Stimulated activated CD8-positive, alpha-beta memory T cell treated with anti-CD3 and anti-CD28 coated beads, Interleukin-15, amount 100 ng/mL, for 48 hours (primary cell): ENCODE measurements around the gene YIPF5.

ENCODE experiments used
- DNase-seq, 2 donors: peaks; one replicate each; pipeline ENCODE4 v3.0.0-alpha.2; 2020; ENCODE audit warnings: low read depth in 2 of 2

The YIPF5 gene

DNA sequence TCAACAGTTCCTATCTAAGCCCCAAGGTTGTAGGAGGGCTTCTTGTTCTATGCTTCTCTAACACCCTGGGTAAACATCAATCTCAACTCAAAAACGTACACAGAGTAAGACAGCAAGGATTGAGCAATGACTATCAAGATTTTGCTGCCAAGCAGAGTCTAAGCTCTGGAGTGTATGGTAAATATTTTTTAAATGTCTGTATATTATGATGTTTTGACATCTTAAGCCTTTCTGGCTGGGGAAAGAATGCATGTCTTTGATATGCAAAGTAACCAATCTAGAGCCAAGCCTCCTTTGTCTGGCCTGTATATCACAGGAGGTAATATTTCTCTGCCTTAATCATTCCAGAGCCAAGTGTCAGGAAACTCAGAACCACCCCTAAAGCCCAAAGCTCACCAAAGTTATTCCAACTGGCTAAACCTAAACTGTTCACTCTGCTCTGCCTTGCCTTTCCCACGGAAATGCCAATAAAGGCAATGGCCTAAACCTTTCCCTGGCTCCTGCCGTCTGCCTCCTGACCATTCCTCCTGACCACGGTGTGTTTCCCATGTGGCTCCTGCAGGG is 45.2 kb downstream of the YIPF5 start:
- DNase-seq = no peak

DNA sequence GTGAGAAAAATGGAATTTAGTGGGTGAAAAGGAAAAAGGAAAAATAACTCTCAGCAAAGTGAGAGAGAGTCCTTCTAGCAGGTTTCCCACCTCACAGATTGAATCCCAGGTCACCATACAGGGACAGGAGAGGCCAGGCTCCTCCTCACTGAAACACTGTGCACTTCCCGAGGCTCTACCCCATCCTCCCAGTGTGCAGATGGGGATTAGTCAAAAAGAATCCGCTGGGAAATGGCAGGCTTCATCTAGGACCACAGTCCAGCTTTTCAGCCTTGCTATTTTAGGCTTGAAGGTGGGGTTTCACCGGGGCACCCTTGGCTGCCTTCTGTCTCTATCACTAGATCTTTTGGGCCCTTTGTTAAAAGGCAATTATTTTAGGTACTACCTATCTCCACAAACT is 47.8 kb downstream of the YIPF5 start:
- DNase-seq = no peak

DNA sequence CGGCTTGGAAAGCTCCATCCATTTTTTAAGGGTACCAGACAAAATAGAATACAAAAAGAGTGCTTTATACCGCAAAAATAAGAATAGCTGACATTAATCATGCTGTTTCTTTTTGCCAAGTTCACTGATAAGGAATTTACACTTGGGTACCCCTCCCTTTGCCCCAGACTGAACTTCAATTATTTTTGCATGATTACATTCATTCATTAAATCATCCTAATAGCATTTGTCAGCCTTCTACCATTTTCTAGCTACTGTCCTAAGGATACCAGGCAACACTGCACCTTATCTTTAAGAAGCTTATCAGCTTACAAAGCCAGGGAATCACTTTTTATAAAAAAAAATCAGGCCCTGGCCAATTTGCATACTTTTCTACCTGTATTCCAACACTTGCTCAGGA is 48.4 kb downstream of the YIPF5 start:
- no peak for DNase-seq

DNA sequence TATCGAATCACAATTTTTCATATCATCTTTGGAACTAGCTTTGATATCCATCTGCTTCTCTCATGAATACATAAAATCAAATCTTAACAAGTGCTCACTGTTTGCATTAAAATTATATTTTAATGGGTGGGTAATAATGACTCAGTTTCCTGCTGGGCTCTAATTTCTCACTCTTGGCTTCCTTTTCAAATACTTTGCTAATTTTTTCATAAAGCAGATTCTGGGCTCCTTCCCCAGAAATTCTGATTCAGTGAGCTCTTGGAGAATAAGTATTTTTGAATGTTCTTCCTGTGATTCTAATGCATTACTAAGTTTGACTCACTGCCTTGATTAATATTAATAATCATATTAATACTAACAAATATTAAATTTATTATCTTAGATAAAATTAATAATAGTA is 48.9 kb downstream of the YIPF5 start:
- DNase-seq = no peak

DNA sequence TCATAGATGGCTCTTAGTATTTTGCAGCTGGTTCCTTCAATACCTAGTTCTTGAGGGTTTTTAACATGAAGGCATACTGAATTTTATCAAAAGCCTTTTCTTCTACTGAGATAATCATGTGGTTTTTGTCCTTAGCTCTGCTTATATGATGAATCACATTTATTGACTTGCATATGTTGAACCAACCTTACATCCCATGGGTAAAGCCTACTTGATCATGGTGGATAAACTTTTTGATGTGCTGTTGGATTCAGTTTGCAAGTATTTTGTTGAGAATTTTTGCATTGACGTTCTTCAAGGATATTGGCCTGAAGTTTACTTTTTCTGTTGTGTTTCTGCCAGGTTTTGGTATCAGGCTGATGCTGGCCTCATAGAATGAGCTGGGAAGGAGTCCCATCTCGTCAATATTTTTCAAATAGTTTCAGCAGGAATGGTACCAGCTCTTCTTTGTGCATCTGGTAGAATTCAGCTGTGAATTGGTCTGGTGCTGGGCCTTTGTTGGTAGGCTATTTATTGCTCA is 49.7 kb downstream of the YIPF5 start:
- DNase-seq = no peak

DNA sequence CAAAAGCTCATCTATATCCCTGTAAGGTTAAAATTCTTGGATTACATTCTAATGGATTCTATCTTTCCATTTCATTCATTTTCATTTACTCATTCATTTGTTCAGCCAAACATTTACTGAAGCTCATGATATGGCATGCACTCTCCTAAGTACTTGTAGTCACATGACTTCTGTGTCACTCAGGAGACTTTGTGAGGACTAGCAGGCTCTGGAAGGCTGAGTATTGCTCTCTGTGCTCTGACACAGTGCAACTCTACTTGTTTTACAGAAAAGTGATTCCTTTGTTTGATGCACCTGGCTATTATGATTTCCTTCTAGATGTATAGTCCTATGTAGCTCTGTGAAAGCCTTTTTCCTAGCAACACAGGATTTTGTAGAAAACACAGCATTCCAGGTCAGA is 53.0 kb downstream of the YIPF5 start:
- no peak for DNase-seq

DNA sequence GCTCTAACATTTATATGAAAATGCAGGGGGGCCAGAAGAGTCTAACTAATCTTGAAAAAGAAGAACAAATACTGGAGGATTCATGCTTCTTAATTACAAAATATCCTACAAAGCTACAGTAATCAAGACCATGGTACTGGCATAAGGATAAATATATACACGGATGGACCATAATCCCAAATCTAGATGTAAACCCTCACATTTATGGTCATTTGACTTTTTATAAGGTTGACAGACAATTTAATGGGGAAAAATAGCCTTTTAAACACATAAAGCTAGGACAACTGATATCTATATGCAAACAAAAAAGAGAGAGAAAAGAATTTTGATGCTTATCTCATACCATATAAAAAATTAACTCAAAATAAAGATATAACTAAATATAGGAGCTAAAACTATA is 55.9 kb downstream of the YIPF5 start:
- DNase-seq = no peak
